ENCODE data around the gene PRND. TPM values are rescaled to one million over a fixed set of nuclear protein-coding genes. Genes with fewer than 3 reads are reported as not detected.

The PRND gene
- total RNA-seq, 1 donor from 2014 or later = not detected

DNA sequence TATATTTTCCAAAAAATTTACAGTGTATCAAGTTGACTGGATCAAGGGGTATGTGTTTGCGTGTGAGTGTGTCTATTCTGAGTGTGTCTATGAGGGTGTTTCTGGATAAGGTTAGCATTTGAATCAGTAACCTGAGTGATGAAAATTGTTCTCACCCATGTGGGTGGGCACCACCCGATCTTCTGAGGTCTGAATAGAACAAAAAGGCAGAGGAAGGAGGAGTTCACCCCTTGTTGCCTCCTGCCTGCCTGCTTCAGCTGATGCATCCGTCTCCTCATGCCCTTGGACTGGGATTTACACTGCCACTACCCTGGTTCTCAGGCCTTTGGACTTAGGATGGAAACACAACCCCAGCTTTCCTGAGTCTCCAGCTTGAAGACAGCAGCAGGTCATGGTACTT, 13.7 kb upstream of the PRND start:
- no peaks in the 10 kb centered on the region for H3K27me3 Mint-ChIP-seq (ENCODE audit: low read depth)
- no peak for DNase-seq (ENCODE audit: low spot score in 2 of 2, unreplicated experiment in 2 of 2)
- no peak overlapping the region for H3K4me3 Mint-ChIP-seq
- peaks cover 7% of the 10 kb centered on the region for H3K9me3 Mint-ChIP-seq
- no peaks in the 10 kb centered on the region for H3K36me3 Mint-ChIP-seq
- TF ChIP-seq, protein P1, sequence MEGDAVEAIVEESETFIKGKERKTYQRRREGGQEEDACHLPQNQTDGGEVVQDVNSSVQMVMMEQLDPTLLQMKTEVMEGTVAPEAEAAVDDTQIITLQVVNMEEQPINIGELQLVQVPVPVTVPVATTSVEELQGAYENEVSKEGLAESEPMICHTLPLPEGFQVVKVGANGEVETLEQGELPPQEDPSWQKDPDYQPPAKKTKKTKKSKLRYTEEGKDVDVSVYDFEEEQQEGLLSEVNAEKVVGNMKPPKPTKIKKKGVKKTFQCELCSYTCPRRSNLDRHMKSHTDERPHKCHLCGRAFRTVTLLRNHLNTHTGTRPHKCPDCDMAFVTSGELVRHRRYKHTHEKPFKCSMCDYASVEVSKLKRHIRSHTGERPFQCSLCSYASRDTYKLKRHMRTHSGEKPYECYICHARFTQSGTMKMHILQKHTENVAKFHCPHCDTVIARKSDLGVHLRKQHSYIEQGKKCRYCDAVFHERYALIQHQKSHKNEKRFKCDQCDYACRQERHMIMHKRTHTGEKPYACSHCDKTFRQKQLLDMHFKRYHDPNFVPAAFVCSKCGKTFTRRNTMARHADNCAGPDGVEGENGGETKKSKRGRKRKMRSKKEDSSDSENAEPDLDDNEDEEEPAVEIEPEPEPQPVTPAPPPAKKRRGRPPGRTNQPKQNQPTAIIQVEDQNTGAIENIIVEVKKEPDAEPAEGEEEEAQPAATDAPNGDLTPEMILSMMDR (IDR thresholded peaks at IDR 0.05; ENCODE audit: unreplicated experiment) = no peak
- peaks cover 10% of the 10 kb centered on the region for H3K4me1 Mint-ChIP-seq
- H3K27ac Mint-ChIP-seq = no peak overlapping the region

DNA sequence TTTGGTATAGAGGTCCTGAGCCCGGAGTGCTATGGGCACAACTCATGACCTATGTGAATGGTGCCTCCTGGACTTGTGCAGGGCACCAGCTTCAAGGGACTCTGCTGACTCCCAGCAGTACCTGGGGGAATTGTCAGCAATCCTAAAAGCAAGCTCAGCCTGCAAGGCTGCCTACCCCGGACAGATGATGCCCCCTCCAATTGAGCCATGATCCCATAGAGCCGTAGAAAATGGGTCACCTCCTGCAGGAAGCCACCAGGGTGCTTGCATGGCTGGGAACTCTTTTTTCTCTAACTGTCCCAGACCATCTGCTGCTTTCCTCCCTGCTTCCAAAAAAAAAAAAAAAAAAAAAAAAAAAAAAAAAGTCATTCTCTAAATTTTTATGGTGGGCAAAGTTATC, 12.9 kb upstream of the PRND start:
- H3K27ac Mint-ChIP-seq = no peak overlapping the region
- peaks cover 9% of the 10 kb centered on the region for H3K9me3 Mint-ChIP-seq
- H3K27me3 Mint-ChIP-seq (ENCODE audit: low read depth) = peaks cover 5% of the 10 kb centered on the region
- TF ChIP-seq, protein P1 (IDR thresholded peaks at IDR 0.05; ENCODE audit: unreplicated experiment) = no peak
- H3K4me3 Mint-ChIP-seq = no peak overlapping the region
- H3K4me1 Mint-ChIP-seq = peaks cover 7% of the 10 kb centered on the region
- H3K36me3 Mint-ChIP-seq = no peaks in the 10 kb centered on the region
- DNase-seq (ENCODE audit: low spot score in 2 of 2, unreplicated experiment in 2 of 2) = no peak

DNA sequence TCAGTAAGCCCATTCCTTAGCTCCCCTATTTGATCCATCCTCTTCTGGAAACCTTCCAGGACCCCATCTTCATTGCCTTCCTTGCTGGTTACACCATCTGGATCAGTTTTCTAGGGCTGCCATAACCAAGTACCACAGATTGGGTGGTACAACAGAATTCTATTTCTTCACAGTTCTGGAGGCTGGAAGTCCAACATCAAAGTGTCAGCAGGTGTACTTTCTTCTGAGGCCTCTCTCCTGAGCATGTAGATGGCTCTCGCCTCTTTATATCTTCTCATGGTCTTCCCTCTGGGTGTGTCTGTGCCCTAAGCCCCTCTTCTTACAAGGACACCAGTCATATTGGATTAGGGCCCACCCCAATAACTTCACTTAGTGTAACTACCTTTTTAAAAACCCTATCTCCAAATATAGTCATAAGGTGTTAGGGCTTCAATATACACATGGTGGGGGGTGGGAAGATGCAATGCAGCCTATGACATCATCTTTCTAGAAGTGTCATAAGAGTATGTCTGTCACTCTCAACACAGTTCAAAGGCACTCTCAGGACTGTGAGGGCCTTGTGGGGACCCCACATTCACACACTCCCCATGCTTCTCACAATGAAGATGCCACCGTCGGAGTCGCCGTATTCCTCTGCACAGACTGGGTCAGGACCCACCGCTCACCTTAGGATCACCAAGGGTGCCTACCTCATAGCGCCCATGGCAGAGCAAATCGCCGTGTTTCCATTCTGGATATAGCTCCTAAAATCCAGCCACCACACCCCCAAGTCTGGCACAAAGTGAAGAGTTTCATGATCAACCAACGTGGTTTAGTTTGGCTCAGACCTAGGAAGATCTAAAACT, 12.2 kb upstream of the PRND start:
- TF ChIP-seq, protein P1 (IDR thresholded peaks at IDR 0.05; ENCODE audit: unreplicated experiment) = no peak
- no peak for DNase-seq (ENCODE audit: low spot score in 2 of 2, unreplicated experiment in 2 of 2)
- Mint-ChIP-seq H3K36me3 (no peaks in the 10 kb centered on the region), H3K27ac (no peak overlapping the region), H3K4me3 (no peak overlapping the region), H3K4me1 (peaks cover under 1% of the 10 kb centered on the region), H3K27me3 (ENCODE audit: low read depth) (peaks cover 9% of the 10 kb centered on the region), H3K9me3 (peaks cover 9% of the 10 kb centered on the region)

DNA sequence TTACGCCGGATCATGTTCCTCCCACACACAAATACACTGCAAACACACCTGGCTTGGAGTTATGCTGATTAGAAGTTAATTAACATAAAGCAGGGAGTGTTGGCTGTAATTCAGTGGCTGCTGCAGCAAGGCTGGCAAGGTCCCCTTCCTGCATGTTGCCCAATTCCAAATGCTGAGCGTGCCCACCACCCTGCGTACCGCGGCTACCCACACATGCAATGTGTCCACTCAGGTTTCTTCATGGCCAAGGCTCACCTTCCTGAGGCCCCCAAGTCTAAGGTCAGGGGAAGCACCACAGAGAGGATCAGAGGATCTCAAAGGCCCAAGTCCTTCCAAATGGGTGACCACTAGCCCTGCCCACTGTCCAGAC, 11.6 kb upstream of the PRND start:
- DNase-seq (ENCODE audit: low spot score in 2 of 2, unreplicated experiment in 2 of 2) = no peak
- Mint-ChIP-seq H3K27ac (no peak overlapping the region), H3K36me3 (no peaks in the 10 kb centered on the region), H3K4me1 (no peaks in the 10 kb centered on the region), H3K9me3 (peaks cover 9% of the 10 kb centered on the region), H3K4me3 (no peak overlapping the region), H3K27me3 (ENCODE audit: low read depth) (peaks cover 12% of the 10 kb centered on the region)
- TF ChIP-seq, protein P1 (IDR thresholded peaks at IDR 0.05; ENCODE audit: unreplicated experiment) = no peak

DNA sequence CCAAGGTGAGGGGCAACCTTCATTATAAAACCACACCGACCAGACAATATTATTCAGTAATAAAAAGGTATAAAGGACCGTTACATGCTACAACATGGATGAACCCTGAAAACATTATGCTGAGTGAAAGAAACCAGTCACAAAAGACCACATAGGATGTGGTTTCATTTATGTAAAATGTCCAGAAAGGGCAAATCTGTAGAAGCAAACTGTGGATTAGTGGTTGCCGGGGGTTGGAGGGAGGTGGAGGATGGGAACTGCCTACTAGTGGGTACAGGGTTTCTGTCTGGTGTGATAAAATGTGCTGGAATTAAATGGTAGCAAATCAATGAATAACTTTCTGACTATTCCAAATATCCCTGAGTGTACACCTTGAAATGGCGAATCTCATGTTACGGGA, 10.2 kb upstream of the PRND start:
- H3K4me3 Mint-ChIP-seq = no peak overlapping the region
- no peaks in the 10 kb centered on the region for H3K36me3 Mint-ChIP-seq
- TF ChIP-seq, protein P1 (IDR thresholded peaks at IDR 0.05; ENCODE audit: unreplicated experiment) = no peak
- peaks cover 9% of the 10 kb centered on the region for H3K9me3 Mint-ChIP-seq
- DNase-seq (ENCODE audit: low spot score in 2 of 2, unreplicated experiment in 2 of 2) = no peak
- no peaks in the 10 kb centered on the region for H3K4me1 Mint-ChIP-seq
- peaks cover 18% of the 10 kb centered on the region for H3K27me3 Mint-ChIP-seq (ENCODE audit: low read depth)
- H3K27ac Mint-ChIP-seq = no peak overlapping the region

Data from mesothelial cell of epicardium (in vitro differentiated cells).